ENCODE measurements around the gene CDY2A.
"Not testable (repeated sequence)": the region's sequence is repeated elsewhere in the genome, so short reads cannot be mapped to it uniquely, and the experiment has no call there.

CDY2A gene

GRCh38 chrY:18025487-18025886 lies at the start of gene CDY2A:
TSS of gene CDY2A (plus strand) at chrY:18025787. CDS start at chrY:18026115, 328 bp downstream.
- DNase-seq = not testable (repeated sequence)

- DNase-seq = not testable (repeated sequence)
Measured at GRCh38 chrY:17997586-17997985, 28.0 kb upstream of the CDY2A start.

- DNase-seq = not testable (repeated sequence)
Measured at GRCh38 chrY:17998266-17998665, 27.3 kb upstream of the CDY2A start.

GRCh38 chrY:18023897-18024296 lies 1.7 kb upstream of the CDY2A start:
- DNase-seq = not testable (repeated sequence)

- not testable (repeated sequence) for DNase-seq
Measured at GRCh38 chrY:18028845-18029244, 3.3 kb downstream of the CDY2A start.

DNA sequence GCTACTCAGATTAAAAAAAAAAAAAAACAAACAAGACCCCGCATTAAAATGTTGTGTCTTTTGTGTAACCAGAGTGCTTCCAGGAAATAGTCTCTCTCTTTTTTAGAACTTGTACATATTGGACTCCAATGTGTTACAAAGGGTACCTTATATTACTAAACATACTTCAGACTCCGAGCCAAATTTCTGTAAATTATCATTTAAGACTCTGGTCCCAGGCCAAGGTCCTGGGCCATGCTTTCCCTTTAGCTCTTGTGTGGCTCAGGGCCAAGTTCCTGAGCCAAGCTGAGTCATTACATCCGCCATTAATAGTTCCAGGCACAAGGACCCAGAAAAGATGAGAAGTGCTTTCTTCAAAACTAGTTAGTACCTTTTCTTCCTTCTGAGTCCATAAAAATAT lies 4.6 kb downstream of the CDY2A start:
- not testable (repeated sequence) for DNase-seq

GRCh38 chrY:18034100-18034814 lies 8.7 kb downstream of the CDY2A start:
- not testable (repeated sequence) for DNase-seq

DNA sequence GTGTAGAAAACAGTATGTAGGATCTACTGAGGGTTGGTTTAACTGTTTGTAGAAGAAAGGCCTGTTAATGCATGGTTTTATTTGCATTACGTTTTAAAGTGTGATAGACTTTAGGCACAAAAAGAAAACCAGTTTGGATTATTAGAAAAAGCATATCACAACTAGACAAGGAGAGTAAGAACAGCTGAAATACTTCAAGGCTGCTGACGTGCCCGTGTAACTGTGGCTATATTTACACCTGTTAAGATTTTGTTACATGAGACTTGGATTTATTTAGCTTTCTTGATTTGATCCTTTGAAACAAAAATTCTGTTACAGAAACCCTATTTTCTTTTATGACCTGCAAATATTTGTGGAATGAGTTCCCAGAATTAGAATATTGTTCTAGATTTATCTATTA lies 9.3 kb downstream of the CDY2A start:
- DNase-seq = not testable (repeated sequence)

DNA sequence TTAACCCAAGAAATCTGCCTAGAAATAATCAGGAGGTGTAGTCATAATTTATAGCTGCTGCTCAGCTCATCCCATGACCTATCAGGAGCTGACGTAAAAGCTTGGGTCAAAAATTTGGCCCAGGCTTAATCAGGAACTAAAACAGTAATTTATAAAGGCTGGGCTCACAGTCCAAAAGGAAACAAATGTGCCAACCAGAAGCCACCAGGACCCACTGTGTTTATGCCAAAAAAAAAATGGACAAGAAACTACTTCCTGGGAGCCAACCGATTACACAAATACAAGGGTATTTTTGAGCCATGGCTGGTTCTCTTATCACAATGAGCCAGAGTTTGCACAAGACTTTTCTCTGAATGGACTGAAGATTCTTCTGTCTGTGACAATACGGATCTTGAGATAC lies 19.4 kb downstream of the CDY2A start:
- DNase-seq = not testable (repeated sequence)

DNA sequence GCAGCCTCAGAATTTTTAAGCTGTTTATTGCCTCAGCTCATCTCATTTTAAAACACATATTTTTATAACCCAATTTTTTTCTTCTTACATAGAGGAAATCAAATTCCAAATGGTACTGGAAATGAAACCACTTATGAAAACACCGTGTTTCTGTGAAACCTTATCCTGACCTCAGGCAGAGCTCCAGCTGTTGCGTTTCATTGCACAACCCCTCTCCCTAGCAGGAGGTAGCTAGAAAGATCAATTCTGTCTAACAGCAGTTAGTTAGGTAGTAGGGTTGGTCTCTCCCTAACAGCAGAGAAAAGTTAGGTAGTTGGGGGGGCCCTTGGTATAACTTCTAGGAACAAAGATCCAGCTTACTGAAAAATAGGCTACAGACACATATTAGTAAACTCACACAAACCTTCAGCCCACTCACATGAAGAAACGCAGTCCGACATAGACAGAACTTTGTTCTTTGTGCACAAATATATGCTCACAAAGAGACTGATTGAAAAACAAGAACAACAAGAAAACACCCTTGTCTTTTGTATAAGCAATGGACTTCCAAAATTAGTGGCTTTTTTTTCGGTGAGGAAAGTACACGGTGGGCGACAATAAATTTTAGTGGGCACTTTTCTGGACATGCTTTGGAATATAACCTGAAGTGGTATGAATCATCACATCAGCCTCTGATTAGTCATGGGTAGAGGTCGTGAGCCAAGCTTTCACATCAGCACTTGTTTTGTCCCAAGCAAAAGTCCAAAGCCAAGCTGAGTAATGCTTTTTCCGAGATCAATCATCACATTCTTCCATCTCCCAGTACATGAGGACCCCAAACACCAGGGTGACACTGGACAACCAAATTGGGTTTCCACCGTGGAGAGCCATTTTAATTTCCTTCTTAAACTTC lies 22.8 kb downstream of the CDY2A start:
- not testable (repeated sequence) for DNase-seq

DNA sequence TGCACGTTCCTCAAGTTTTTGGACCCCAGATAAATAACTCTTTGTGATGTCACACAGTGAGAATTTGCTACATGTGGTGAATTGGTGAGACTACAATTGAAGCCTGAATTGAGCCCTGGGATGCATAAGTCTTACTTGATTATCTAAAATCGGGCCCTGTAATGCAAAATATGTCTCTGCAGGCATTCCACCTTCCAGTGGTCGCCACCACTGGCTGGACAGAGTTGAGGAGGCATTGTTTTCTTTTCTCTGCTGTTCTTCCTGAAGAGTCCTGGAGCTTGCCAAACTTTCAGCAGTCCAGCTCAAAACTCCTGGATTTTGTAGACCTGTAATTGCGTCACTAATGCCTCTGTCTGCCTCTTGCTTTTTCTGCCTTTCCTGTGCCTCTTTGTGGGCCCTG lies 23.5 kb downstream of the CDY2A start:
- not testable (repeated sequence) for DNase-seq

DNA sequence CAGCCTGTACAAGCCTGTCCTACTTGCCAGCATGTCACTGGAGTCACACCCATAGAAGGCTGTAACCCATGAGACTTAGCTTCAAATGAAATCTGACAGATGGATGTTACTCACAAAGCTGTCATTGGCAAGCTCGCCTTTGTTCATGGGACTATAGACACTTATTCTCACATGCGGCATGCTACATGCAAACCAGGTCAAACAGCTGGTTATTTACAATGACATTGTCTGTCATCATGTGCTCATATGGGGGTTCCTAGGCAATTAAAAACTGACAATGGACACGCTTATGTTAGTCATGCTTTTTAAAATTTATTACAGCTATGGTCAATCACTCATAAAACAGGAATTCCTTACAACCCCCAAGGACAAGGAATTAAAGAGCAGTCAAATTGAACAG lies 30.9 kb downstream of the CDY2A start:
- DNase-seq = not testable (repeated sequence)

GRCh38 chrY:18073464-18073863 lies 47.9 kb downstream of the CDY2A start:
- DNase-seq = not testable (repeated sequence)

All from NCI-H1436 (cell line).